PC-9 (cell line): ENCODE measurements around the gene STRN3. TPM values are rescaled to one million over a fixed set of nuclear protein-coding genes. Genes with fewer than 3 reads are reported as not detected.
"Not testable (repeated sequence)": the region's sequence is repeated elsewhere in the genome, so short reads cannot be mapped to it uniquely, and the experiment has no call there.

Experiments used
- BruUV-seq: library from RNA; stranded (reverse); fragments of 400-500 nt; replicated peaks from 2 replicates; lab custom pipeline; 2021; lab: Mats Ljungman, UMichigan
- CTCF ChIA-PET: fragments of 300-600 bp; sonication (Branson Sonifier 250); formaldehyde crosslinking; loops from one replicate; lab custom pipeline; 2022; ENCODE audit warnings: antibody characterized with exemption; lab: Charles Lee
- POLR2A ChIA-PET: fragments of 300-600 bp; sonication (Branson Sonifier 250); formaldehyde crosslinking; loops from one replicate; lab custom pipeline; 2022; ENCODE audit warnings: antibody characterized with exemption; ENCODE audit not compliant: unreplicated experiment; lab: Charles Lee
- DNase-seq, 2 experiments: peaks; one replicate each; pipeline versions ENCODE4 v3.0.0 to v3.0.0-alpha.2; 2015 to 2022; ENCODE audit warnings: mixed read lengths in 1 of 2
- H2AFZ ChIP-seq: fragments of 200-600 bp; sonication (generic); 2 replicates; pipeline ENCODE4 v1.8.1; 2017; ENCODE audit warnings: antibody characterized with exemption
- H3F3A ChIP-seq: fragments of 200-600 bp; sonication (generic); 2 replicates; pipeline ENCODE4 v1.8.1; 2017; ENCODE audit warnings: antibody characterized with exemption, mild to moderate bottlenecking, low read depth; ENCODE audit not compliant: insufficient read depth
- H3K27ac ChIP-seq: fragments of 200-600 bp; sonication (generic); 2 replicates; pipeline ENCODE4 v1.6.1; 2016; ENCODE audit warnings: mixed run types
- H3K27me3 ChIP-seq: fragments of 200-600 bp; sonication (generic); 2 replicates; pipeline ENCODE4 v1.6.1; 2016; ENCODE audit warnings: low read depth, mixed run types; ENCODE audit not compliant: insufficient read depth
- H3K36me3 ChIP-seq: fragments of 200-600 bp; sonication (generic); 2 replicates; pipeline ENCODE4 v1.6.1; 2016; ENCODE audit warnings: low read depth, mixed run types
- H3K4me1 ChIP-seq: fragments of 200-600 bp; sonication (generic); replicated peaks from 2 replicates; pipeline ENCODE4 v1.6.1; 2016; ENCODE audit warnings: mixed run types; ENCODE audit not compliant: insufficient read depth
- H3K4me2 ChIP-seq: fragments of 200-600 bp; sonication (generic); 2 replicates; pipeline ENCODE4 v1.6.1; 2017; ENCODE audit warnings: mixed run types
- H3K4me3 ChIP-seq: fragments of 200-600 bp; sonication (generic); 2 replicates; pipeline ENCODE4 v1.6.1; 2016; ENCODE audit warnings: mixed run types
- H3K79me2 ChIP-seq: fragments of 200-600 bp; sonication (generic); 2 replicates; pipeline ENCODE4 v1.6.1; 2017; ENCODE audit warnings: low read depth, mixed run types
- H3K9me2 ChIP-seq: fragments of 200-600 bp; sonication (generic); 2 replicates; pipeline ENCODE4 v1.8.1; 2017; ENCODE audit warnings: mild to moderate bottlenecking; ENCODE audit not compliant: insufficient read depth
- H3K9me3 ChIP-seq: fragments of 200-600 bp; sonication (generic); 2 replicates; pipeline ENCODE4 v1.8.1; 2016; ENCODE audit warnings: low read depth; ENCODE audit not compliant: insufficient read depth
- H4K20me1 ChIP-seq: fragments of 200-600 bp; sonication (generic); 2 replicates; pipeline ENCODE4 v1.8.1; 2017; ENCODE audit not compliant: insufficient read depth
- CTCF ChIP-seq: fragments of 200-600 bp; sonication (generic); conservative IDR thresholded peaks from 2 replicates; pipeline ENCODE4 v1.6.1; 2017; ENCODE audit warnings: mixed run types, antibody characterized with exemption, mild to moderate bottlenecking, moderate library complexity
- EZH2 ChIP-seq: fragments of 200-600 bp; sonication (generic); IDR thresholded peaks from 2 replicates; pipeline ENCODE4 v1.8.0; 2017; ENCODE audit warnings: antibody characterized with exemption, low read depth
- intact Hi-C: fragments of 100-400 bp; cut with micrococcal nuclease; formaldehyde crosslinking; loops from one replicate; pipeline ENCODE4 v1.10.0; 2022; ENCODE audit not compliant: unreplicated experiment
- total RNA-seq: library from RNA; stranded (reverse); gene quantifications from 2 replicates; pipeline ENCODE4 v1.2.3, GENCODE V29; 2021

STRN3 gene
- total RNA-seq, 1 experiment from 2014 or later = 18.1 TPM

DNA sequence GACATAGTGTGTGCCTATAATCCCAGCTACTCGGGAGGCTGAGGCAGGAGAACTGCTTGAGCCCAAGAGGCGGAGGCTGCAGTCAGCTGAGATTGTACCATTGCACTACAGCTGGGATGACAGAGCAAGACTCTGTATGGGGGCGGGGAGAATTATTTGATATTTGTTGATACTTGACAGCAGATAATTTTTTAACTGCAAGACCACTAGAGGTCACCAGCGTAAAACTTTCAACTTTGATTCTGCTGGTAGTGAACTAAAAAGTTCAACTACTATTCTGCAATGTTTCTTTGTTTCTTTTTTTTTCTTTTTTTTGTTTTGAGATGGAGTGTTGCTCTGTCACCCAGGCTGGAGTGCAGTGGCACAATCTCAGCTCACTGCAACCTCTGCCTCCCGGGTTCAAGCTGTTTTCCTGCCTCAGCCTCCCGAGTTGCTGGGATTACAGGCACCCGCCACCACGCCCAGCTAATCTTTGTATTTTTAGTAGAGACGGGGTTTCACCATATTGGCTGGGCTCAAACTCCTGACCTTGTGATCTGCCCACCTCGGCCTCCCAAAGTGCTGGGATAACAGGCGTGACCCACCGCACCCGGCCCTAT lies 46.0 kb downstream of the STRN3 start:
- BruUV-seq, POLR2A ChIA-PET, CTCF ChIA-PET: not testable (repeated sequence)

GRCh38 chr14:30977752-30978151 lies 48.4 kb downstream of the STRN3 start:
- ChIA-PET CTCF (no interaction called here), POLR2A (interaction anchor here (0.9 kb wide), 1 partner anchor 73 kb away, joined by 7 read pairs; no protein-coding TSS in a partner anchor)
- no peak overlapping the region for H3K4me2 ChIP-seq
- no TSS peak for BruUV-seq
- no peaks in the 10 kb centered on the region for H3K4me1 ChIP-seq
- TF ChIP-seq EZH2 (no peak), CTCF (no peak)
- intact Hi-C loops = no loop called here
- no peaks in the 10 kb centered on the region for H3K9me2 ChIP-seq
- peaks cover 8% of the 10 kb centered on the region; the same call in 1 of the 2 replicates for H3F3A ChIP-seq
- no peak overlapping the region for H3K4me3 ChIP-seq
- no peak overlapping the region for H2AFZ ChIP-seq
- no peaks in the 10 kb centered on the region for H3K36me3 ChIP-seq
- H3K27ac ChIP-seq = no peak overlapping the region
- DNase-seq = no peak
- H3K9me3 ChIP-seq = no peaks in the 10 kb centered on the region
- no peaks in the 10 kb centered on the region for H3K27me3 ChIP-seq
- peaks cover 19% of the 10 kb centered on the region for H4K20me1 ChIP-seq
- H3K79me2 ChIP-seq = peaks cover 70% of the 10 kb centered on the region

More for the DNA sequence above, 46.0 kb downstream of the STRN3 start:
- Histone ChIP-seq H4K20me1 (peaks cover 22% of the 10 kb centered on the region), H3K79me2 (peaks cover 55% of the 10 kb centered on the region)
- H3K4me2 ChIP-seq, H3K27ac ChIP-seq, H2AFZ ChIP-seq, H3K4me1 ChIP-seq, H3K27me3 ChIP-seq, H3K9me3 ChIP-seq, H3K4me3 ChIP-seq, H3F3A ChIP-seq, H3K9me2 ChIP-seq, H3K36me3 ChIP-seq: not testable (repeated sequence)
- DNase-seq = peak; percentile 15 to 48
- TF ChIP-seq CTCF = peak; percentile 67
- intact Hi-C loops = loop anchor here (2.0 kb wide), 1 partner anchor 103 kb away; no protein-coding TSS in a partner anchor

GRCh38 chr14:30974628-30975027 lies 51.6 kb downstream of the STRN3 start:
- no peaks in the 10 kb centered on the region for H3K36me3 ChIP-seq
- no peak for DNase-seq
- H3K27me3 ChIP-seq = no peaks in the 10 kb centered on the region
- no peak overlapping the region for H3K4me2 ChIP-seq
- peaks cover 6% of the 10 kb centered on the region for H4K20me1 ChIP-seq
- H3K79me2 ChIP-seq = peaks cover 85% of the 10 kb centered on the region
- no peaks in the 10 kb centered on the region for H3K4me1 ChIP-seq
- BruUV-seq = no TSS peak
- H3K27ac ChIP-seq = no peak overlapping the region
- no peak overlapping the region for H3K4me3 ChIP-seq
- CTCF ChIA-PET = no interaction called here
- POLR2A ChIA-PET = no interaction called here
- no peaks in the 10 kb centered on the region for H3K9me3 ChIP-seq
- no peaks in the 10 kb centered on the region for H3K9me2 ChIP-seq
- intact Hi-C loops = no loop called here
- no peaks in the 10 kb centered on the region; the same call in 1 of the 2 replicates for H3F3A ChIP-seq
- TF ChIP-seq CTCF = no peak
- no peak for TF ChIP-seq EZH2
- no peak overlapping the region for H2AFZ ChIP-seq
